Measurements from ENCODE around the gene KLHL3. TPM values are rescaled to one million over a fixed set of nuclear protein-coding genes. Genes with fewer than 3 reads are reported as not detected.
"Not testable (repeated sequence)": the region's sequence is repeated elsewhere in the genome, so short reads cannot be mapped to it uniquely, and the experiment has no call there.

Gene KLHL3
- total RNA-seq, 1 donor from 2014 or later, result 11.8 TPM

DNA sequence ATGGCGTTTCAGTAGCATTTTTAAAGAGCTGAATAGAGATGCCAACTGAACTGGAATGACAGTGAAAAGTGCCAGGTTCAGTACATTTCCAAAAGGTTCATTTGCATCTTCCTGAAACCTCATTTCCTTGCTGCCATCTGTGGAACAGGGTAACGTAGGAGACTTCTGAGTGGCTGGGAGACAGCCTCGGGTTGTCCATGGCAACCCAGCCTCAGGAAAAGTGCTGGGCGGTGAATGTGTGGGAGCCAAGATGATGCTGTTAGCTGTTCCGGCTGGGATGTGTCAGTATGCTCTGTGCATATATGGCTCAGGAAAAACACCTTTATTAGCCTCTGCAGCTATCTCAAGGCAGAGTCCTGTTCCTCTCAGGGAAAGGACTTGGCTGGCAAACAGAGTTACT is 87.5 kb downstream of the KLHL3 start:
- H3K36me3 Mint-ChIP-seq (ENCODE audit: low read depth), result peaks cover 11% of the 10 kb centered on the region
- H3K9me3 Mint-ChIP-seq, result peaks cover 16% of the 10 kb centered on the region
- no peaks in the 10 kb centered on the region for H3K27me3 Mint-ChIP-seq (ENCODE audit: low read depth)
- TF ChIP-seq, protein P1, sequence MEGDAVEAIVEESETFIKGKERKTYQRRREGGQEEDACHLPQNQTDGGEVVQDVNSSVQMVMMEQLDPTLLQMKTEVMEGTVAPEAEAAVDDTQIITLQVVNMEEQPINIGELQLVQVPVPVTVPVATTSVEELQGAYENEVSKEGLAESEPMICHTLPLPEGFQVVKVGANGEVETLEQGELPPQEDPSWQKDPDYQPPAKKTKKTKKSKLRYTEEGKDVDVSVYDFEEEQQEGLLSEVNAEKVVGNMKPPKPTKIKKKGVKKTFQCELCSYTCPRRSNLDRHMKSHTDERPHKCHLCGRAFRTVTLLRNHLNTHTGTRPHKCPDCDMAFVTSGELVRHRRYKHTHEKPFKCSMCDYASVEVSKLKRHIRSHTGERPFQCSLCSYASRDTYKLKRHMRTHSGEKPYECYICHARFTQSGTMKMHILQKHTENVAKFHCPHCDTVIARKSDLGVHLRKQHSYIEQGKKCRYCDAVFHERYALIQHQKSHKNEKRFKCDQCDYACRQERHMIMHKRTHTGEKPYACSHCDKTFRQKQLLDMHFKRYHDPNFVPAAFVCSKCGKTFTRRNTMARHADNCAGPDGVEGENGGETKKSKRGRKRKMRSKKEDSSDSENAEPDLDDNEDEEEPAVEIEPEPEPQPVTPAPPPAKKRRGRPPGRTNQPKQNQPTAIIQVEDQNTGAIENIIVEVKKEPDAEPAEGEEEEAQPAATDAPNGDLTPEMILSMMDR (conservative IDR thresholded peaks at IDR 0.05), result no peak
- no peak overlapping the region for H3K27ac Mint-ChIP-seq (ENCODE audit: unreplicated experiment)
- H3K4me3 Mint-ChIP-seq, result no peak overlapping the region
- no peaks in the 10 kb centered on the region for H3K4me1 Mint-ChIP-seq
- DNase-seq (ENCODE audit: low read depth, low spot score), result no peak

DNA sequence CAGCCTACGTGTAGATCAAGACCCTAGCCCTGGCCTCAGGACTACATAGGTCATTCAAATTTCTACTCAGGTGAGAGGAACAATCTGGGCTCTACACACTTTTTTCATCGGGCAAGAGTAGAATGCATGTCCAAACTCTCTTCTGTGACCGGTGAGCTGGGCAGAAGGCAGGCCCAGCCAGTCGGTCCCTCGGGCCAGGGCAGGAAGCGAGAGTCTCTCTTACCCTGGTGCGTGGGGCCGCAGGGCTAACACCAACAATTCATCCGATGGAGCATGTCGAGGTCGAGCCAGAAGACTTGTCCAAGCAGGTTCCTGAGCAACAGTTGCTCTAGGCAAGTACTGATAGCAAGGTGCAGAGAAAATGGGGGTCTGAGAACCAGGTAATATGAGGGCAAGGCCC is 88.5 kb downstream of the KLHL3 start:
- TF ChIP-seq, protein P1 (conservative IDR thresholded peaks at IDR 0.05), result no peak
- no peak for DNase-seq (ENCODE audit: low read depth, low spot score)
- H3K9me3 Mint-ChIP-seq, result peaks cover 15% of the 10 kb centered on the region
- H3K27ac Mint-ChIP-seq (ENCODE audit: unreplicated experiment), result no peak overlapping the region
- peaks cover 10% of the 10 kb centered on the region for H3K36me3 Mint-ChIP-seq (ENCODE audit: low read depth)
- H3K27me3 Mint-ChIP-seq (ENCODE audit: low read depth), result no peaks in the 10 kb centered on the region
- H3K4me3 Mint-ChIP-seq, result no peak overlapping the region
- no peaks in the 10 kb centered on the region for H3K4me1 Mint-ChIP-seq

DNA sequence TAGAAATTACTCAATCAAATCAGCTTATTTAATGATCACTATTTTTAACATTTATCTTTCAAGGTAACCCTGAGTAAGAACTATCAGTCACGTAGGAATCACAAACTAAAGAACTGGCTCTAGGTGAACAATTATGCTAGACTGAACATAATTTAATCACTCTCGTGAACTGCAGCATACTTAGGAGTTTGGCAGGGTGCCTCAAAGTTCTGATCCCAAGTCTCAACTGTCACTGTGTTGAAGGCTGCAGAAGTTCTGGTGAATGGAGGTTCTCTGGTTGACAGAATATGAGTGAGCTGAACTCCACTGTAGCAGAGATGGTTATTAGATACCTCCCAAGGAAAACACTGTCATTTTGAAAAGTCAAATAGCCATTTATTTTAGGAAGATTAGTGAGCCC is 89.1 kb downstream of the KLHL3 start:
- no peak overlapping the region for H3K4me3 Mint-ChIP-seq
- no peaks in the 10 kb centered on the region for H3K4me1 Mint-ChIP-seq
- H3K27ac Mint-ChIP-seq (ENCODE audit: unreplicated experiment), result no peak overlapping the region
- peaks cover 13% of the 10 kb centered on the region for H3K9me3 Mint-ChIP-seq
- H3K36me3 Mint-ChIP-seq (ENCODE audit: low read depth), result peaks cover 8% of the 10 kb centered on the region
- DNase-seq (ENCODE audit: low read depth, low spot score), result no peak
- TF ChIP-seq, protein P1 (conservative IDR thresholded peaks at IDR 0.05), result no peak
- H3K27me3 Mint-ChIP-seq (ENCODE audit: low read depth), result no peaks in the 10 kb centered on the region

DNA sequence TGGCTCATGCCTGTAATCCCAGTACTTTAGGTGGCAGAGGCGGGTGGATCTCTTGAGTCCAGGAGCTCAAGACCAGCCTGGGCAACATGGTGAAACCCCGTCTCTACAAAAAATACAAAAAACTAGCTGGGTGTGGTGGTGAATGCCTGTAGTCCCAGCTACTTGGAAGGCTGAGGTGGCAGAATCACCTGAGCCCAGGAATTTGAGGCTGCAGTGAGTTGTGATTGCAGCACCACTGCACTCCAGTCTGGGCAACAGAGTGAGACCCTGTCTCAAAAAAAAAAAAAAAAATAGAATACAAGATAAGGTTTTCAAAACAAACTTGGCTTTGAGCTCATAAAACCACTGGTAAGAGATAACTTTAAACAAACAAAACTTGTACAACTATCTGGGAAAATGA is 92.8 kb downstream of the KLHL3 start:
- H3K4me3 Mint-ChIP-seq; H3K27ac Mint-ChIP-seq (ENCODE audit: unreplicated experiment); H3K4me1 Mint-ChIP-seq; H3K27me3 Mint-ChIP-seq (ENCODE audit: low read depth); DNase-seq (ENCODE audit: low read depth, low spot score): not testable (repeated sequence)
- Mint-ChIP-seq H3K9me3 (peaks cover 13% of the 10 kb centered on the region), H3K36me3 (ENCODE audit: low read depth) (peaks cover 11% of the 10 kb centered on the region)

DNA sequence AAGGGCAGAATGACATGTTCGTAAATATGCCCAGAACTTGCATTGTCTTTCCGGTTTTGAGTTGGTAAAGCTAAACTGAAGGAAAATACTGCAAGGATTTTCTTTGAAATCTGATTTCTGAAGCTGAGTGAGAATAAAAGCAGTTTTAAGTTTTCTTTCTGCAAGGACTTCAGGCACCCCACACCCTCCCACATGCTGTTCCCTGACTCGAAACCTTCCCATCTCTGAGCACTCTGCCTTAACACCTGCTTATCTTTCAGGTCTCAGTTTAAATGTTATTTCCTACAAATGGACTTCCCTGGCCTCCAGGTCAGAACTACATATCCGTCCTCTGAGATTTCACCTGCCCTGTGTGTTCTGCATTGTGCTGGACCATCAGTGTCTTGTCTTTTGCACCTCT is 93.8 kb downstream of the KLHL3 start:
- no peak for DNase-seq (ENCODE audit: low read depth, low spot score)
- Mint-ChIP-seq H3K9me3 (peaks cover 13% of the 10 kb centered on the region), H3K27me3 (ENCODE audit: low read depth) (no peaks in the 10 kb centered on the region), H3K36me3 (ENCODE audit: low read depth) (peaks cover 18% of the 10 kb centered on the region), H3K4me3 (no peak overlapping the region), H3K27ac (ENCODE audit: unreplicated experiment) (no peak overlapping the region), H3K4me1 (no peaks in the 10 kb centered on the region)
- TF ChIP-seq, protein P1 (conservative IDR thresholded peaks at IDR 0.05), result no peak

DNA sequence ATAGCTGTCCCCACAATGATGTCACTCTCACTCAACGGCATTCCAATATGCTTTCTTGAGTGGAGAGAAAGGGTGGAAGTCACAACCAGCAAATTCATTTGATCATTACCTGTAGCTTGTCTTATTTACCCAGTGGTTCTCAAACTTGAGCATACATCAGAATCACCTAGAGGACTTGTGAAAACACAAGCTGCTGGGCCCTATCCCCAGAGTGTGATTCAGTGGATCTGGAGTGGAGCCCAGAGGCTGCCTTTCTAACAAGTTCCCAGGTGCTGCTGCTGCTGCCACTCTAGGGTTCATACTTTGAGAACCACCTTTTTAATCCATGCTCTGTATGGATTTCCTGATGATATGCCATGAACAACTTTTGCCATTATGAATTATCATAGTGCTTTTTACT is 94.7 kb downstream of the KLHL3 start:
- H3K27ac Mint-ChIP-seq (ENCODE audit: unreplicated experiment), result no peak overlapping the region
- TF ChIP-seq, protein P1 (conservative IDR thresholded peaks at IDR 0.05), result no peak
- no peaks in the 10 kb centered on the region for H3K4me1 Mint-ChIP-seq
- no peak overlapping the region for H3K4me3 Mint-ChIP-seq
- H3K27me3 Mint-ChIP-seq (ENCODE audit: low read depth), result no peaks in the 10 kb centered on the region
- H3K36me3 Mint-ChIP-seq (ENCODE audit: low read depth), result peaks cover 24% of the 10 kb centered on the region
- no peak for DNase-seq (ENCODE audit: low read depth, low spot score)
- H3K9me3 Mint-ChIP-seq, result peaks cover 11% of the 10 kb centered on the region

Measured in neural crest cell (in vitro differentiated cells).